Measurements from ENCODE around the gene COL3A1. TPM values are rescaled to one million over a fixed set of nuclear protein-coding genes. Genes with fewer than 3 reads are reported as not detected.

COL3A1 gene
- total RNA-seq, 1 experiment from 2014 or later, result not detected

GRCh38 chr2:188975497-188976102 lies 1.4 kb downstream of the COL3A1 start:
- Histone ChIP-seq H3K4me2 (no peak overlapping the region), H4K20me1 (ENCODE audit: insufficient read depth) (no peaks in the 10 kb centered on the region), H3K9me3 (ENCODE audit: insufficient read depth, low read depth) (no peaks in the 10 kb centered on the region), H3K27me3 (ENCODE audit: insufficient read depth, low read depth) (no peaks in the 10 kb centered on the region), H3K4me1 (replicated peaks; ENCODE audit: insufficient read depth) (no peaks in the 10 kb centered on the region), H3K79me2 (ENCODE audit: low read depth) (no peaks in the 10 kb centered on the region), H3K4me3 (no peak overlapping the region), H3K36me3 (ENCODE audit: low read depth) (no peaks in the 10 kb centered on the region), H3K9me2 (ENCODE audit: insufficient read depth) (no peaks in the 10 kb centered on the region), H3F3A (ENCODE audit: insufficient read depth, low read depth) (no peaks in the 10 kb centered on the region), H2AFZ (no peak overlapping the region), H3K27ac (no peak overlapping the region)
- CTCF ChIA-PET, result no interaction called here
- intact Hi-C loops (cut with micrococcal nuclease; ENCODE audit: unreplicated experiment), result no loop called here
- DNase-seq, result no peak
- no TSS peak for BruUV-seq (replicated peaks)
- TF ChIP-seq CTCF (conservative IDR thresholded peaks at IDR 0.05) (no peak), EZH2 (IDR thresholded peaks at IDR 0.05; ENCODE audit: low read depth) (no peak)
- POLR2A ChIA-PET (ENCODE audit: unreplicated experiment), result interaction anchor here (0.6 kb wide), 1 partner anchor 1365 kb away, joined by 4 read pairs; no protein-coding TSS in a partner anchor

- Histone ChIP-seq H3K4me1 (replicated peaks; ENCODE audit: insufficient read depth) (no peaks in the 10 kb centered on the region), H3K79me2 (ENCODE audit: low read depth) (no peaks in the 10 kb centered on the region), H3K27ac (no peak overlapping the region), H3K4me3 (no peak overlapping the region), H3K9me2 (ENCODE audit: insufficient read depth) (no peaks in the 10 kb centered on the region), H4K20me1 (ENCODE audit: insufficient read depth) (no peaks in the 10 kb centered on the region), H3K9me3 (ENCODE audit: insufficient read depth, low read depth) (no peaks in the 10 kb centered on the region), H3K36me3 (ENCODE audit: low read depth) (no peaks in the 10 kb centered on the region), H2AFZ (0 out of 2 replicates have a peak overlapping the region, but pooled peaks have one; percentile 43), H3K4me2 (no peak overlapping the region), H3K27me3 (ENCODE audit: insufficient read depth, low read depth) (no peaks in the 10 kb centered on the region), H3F3A (ENCODE audit: insufficient read depth, low read depth) (no peaks in the 10 kb centered on the region)
- DNase-seq, result no peak
- CTCF ChIA-PET, result no interaction called here
- BruUV-seq (replicated peaks), result no TSS peak
- intact Hi-C loops (cut with micrococcal nuclease; ENCODE audit: unreplicated experiment), result no loop called here
- POLR2A ChIA-PET (ENCODE audit: unreplicated experiment), result no interaction called here
- TF ChIP-seq EZH2 (IDR thresholded peaks at IDR 0.05; ENCODE audit: low read depth), result no peak
- no peak for TF ChIP-seq CTCF (conservative IDR thresholded peaks at IDR 0.05)
Observed at GRCh38 chr2:188976545-188977268, 2.5 kb downstream of the COL3A1 start.

- H3K4me2 ChIP-seq, result no peak overlapping the region
- no peaks in the 10 kb centered on the region for H3K9me3 ChIP-seq (ENCODE audit: insufficient read depth, low read depth)
- no peak overlapping the region for H2AFZ ChIP-seq
- no peak for DNase-seq
- no peak overlapping the region for H3K27ac ChIP-seq
- no peaks in the 10 kb centered on the region for H3F3A ChIP-seq (ENCODE audit: insufficient read depth, low read depth)
- H3K36me3 ChIP-seq (ENCODE audit: low read depth), result no peaks in the 10 kb centered on the region
- H3K9me2 ChIP-seq (ENCODE audit: insufficient read depth), result no peaks in the 10 kb centered on the region
- CTCF ChIA-PET, result no interaction called here
- BruUV-seq (replicated peaks), result no TSS peak
- intact Hi-C loops (cut with micrococcal nuclease; ENCODE audit: unreplicated experiment), result no loop called here
- no peaks in the 10 kb centered on the region for H3K27me3 ChIP-seq (ENCODE audit: insufficient read depth, low read depth)
- POLR2A ChIA-PET (ENCODE audit: unreplicated experiment), result no interaction called here
- no peaks in the 10 kb centered on the region for H4K20me1 ChIP-seq (ENCODE audit: insufficient read depth)
- TF ChIP-seq CTCF (conservative IDR thresholded peaks at IDR 0.05) (no peak), EZH2 (IDR thresholded peaks at IDR 0.05; ENCODE audit: low read depth) (no peak)
- H3K79me2 ChIP-seq (ENCODE audit: low read depth), result no peaks in the 10 kb centered on the region
- no peaks in the 10 kb centered on the region for H3K4me1 ChIP-seq (replicated peaks; ENCODE audit: insufficient read depth)
- H3K4me3 ChIP-seq, result no peak overlapping the region
Observed at GRCh38 chr2:188977317-188977716, 3.1 kb downstream of the COL3A1 start.
